ENCODE data around the gene SHBG. TPM values are rescaled to one million over a fixed set of nuclear protein-coding genes. Genes with fewer than 3 reads are reported as not detected.

SHBG gene
- total and polyA plus RNA-seq, 2 of the 8 experiments (the other 6 are each of a cell fraction or from before 2014, with no cell fraction given), result 1.1 to 1.2 TPM

GRCh38 chr17:7586673-7587419, 43.1 kb upstream of the SHBG start:
- Histone ChIP-seq H2BK20ac (ENCODE audit: low read length) (no peak overlapping the region), H4K91ac (replicated peaks; ENCODE audit: insufficient read length, low read length) (no peak overlapping the region), H3K9ac (replicated peaks in 1 of 4; ENCODE audit: extremely low read depth in 1 of 4, low read depth in 3 of 4, low read length in 3 of 4) (no peak overlapping the region), H3K4me1 (replicated peaks in 1 of 4; ENCODE audit: control insufficient read depth in 3 of 4, insufficient read depth in 4 of 4, low read length in 3 of 4) (peaks cover 6 to 31% (median 23%) of the 10 kb centered on the region in 4 experiments), H2BK5ac (ENCODE audit: low read depth, low read length) (no peak overlapping the region; the same call in 1 of the 2 replicates), H3K36me3 (ENCODE audit: control insufficient read depth in 2 of 4, insufficient read depth in 4 of 4, low read length in 3 of 4) (peaks cover under 1 to 14% (median 4%) of the 10 kb centered on the region in 4 experiments; a peak in 5 of 8 replicates), H2AFZ (ENCODE audit: low read length) (no peak overlapping the region), H2AK5ac (ENCODE audit: low read depth, low read length) (no peak overlapping the region), H3K23me2 (ENCODE audit: low read depth, low read length) (peaks cover 24% of the 10 kb centered on the region; the same call in 1 of the 2 replicates), H3K79me1 (ENCODE audit: low read depth, low read length) (no peaks in the 10 kb centered on the region; the same call in none of the 2 replicates), H3K14ac (ENCODE audit: insufficient read length) (no peak overlapping the region), H3K18ac (ENCODE audit: extremely low read depth, low read length) (no peak overlapping the region), H3K79me2 (ENCODE audit: control insufficient read depth in 1 of 2, insufficient read depth in 2 of 2, low read length in 2 of 2) (no peaks in the 10 kb centered on the region), H3K27ac (ENCODE audit: low read depth, low read length) (no peak overlapping the region), H3K4ac (replicated peaks; ENCODE audit: insufficient read length, low read depth, low read length) (no peak overlapping the region), H3K27me3 (replicated peaks in 1 of 4; ENCODE audit: control insufficient read depth in 3 of 4, extremely low read depth in 1 of 4, insufficient read depth in 3 of 4, low read length in 3 of 4) (no peaks in the 10 kb centered on the region), H4K5ac (ENCODE audit: insufficient read length, low read depth, low read length) (no peak overlapping the region), H2BK15ac (ENCODE audit: low read length) (no peak overlapping the region), H3K9me3 (ENCODE audit: insufficient read depth in 2 of 2, low read depth in 1 of 2, low read length in 1 of 2) (no peaks in the 10 kb centered on the region), H3K23ac (ENCODE audit: insufficient read length) (no peak overlapping the region), H3K4me3 (ENCODE audit: extremely low read depth in 1 of 4, insufficient read depth in 2 of 4, low read depth in 3 of 4, low read length in 4 of 4) (no peak overlapping the region), H3K4me2 (ENCODE audit: insufficient read depth in 1 of 2, low read depth in 2 of 2, low read length in 2 of 2) (no peak overlapping the region; a peak in 1 of 4 replicates), H2BK12ac (ENCODE audit: low read depth, low read length) (no peak overlapping the region), H4K20me1 (replicated peaks in 1 of 2; ENCODE audit: control insufficient read depth in 1 of 2, insufficient read depth in 2 of 2, low read length in 2 of 2) (peaks cover 0 to 2% of the 10 kb centered on the region in 2 experiments), H4K8ac (ENCODE audit: extremely low read depth, insufficient read depth, low read length) (no peak overlapping the region), H2BK120ac (replicated peaks; ENCODE audit: low read depth, low read length) (no peak overlapping the region), H3K56ac (replicated peaks; ENCODE audit: insufficient read length, low read depth, low read length) (no peak overlapping the region)
- WGBS, 2 experiments (ENCODE audit: extremely low coverage in 1 of 2, insufficient coverage in 1 of 2, insufficient read length in 1 of 2, insufficient replicate concordance in 2 of 2, low coverage in 1 of 2, low lambda C conversion rate in 2 of 2, missing lambda C conversion rate in 1 of 2), result 77% methylated on average over 9 of the region's 9 CpGs; no CpG with 5 or more reads in 1 of the 2 experiments
- no peak for FAIRE-seq
- peak in 1 of 2 experiments; percentile 49 for DNase-seq (ENCODE audit: low read depth in 1 of 2, low spot score in 2 of 2)
- ChIA-PET POLR2A (ENCODE audit: partially characterized antibody) (interaction anchor here (0.6 to 28.5 kb wide), 8 partner anchors 14 to 100 kb away, joined by 3 to 1144 read pairs (median 28); partner anchors contain the start of genes CD68, SAT2, SENP3 and TNFSF12), CTCF (ENCODE audit: partially characterized antibody) (interaction anchor here (0.6 to 1.8 kb wide), 11 partner anchors 13 to 101 kb away, joined by 3 to 14 read pairs (median 3); partner anchors contain the start of genes FXR2 and TP53)
- TF ChIP-seq EZH2 (IDR thresholded peaks at IDR 0.05; ENCODE audit: low read depth, low read length, severe bottlenecking) (no peak), RAD21 (IDR thresholded peaks at IDR 0.05 in 1 of 2, conservative IDR thresholded peaks at IDR 0.05 in 1 of 2; ENCODE audit: low read depth in 2 of 2, low read length in 2 of 2) (peak; percentile 33 to 35; a peak in 3 of 4 replicates), SP1 (IDR thresholded peaks at IDR 0.05; ENCODE audit: low read depth, low read length) (no peak), BACH1 (IDR thresholded peaks at IDR 0.05; ENCODE audit: low read length) (no peak), SP4 (IDR thresholded peaks at IDR 0.05; ENCODE audit: low read length) (no peak), TBP (IDR thresholded peaks at IDR 0.05; ENCODE audit: low read depth, low read length) (no peak), POLR2A (IDR thresholded peaks at IDR 0.05; ENCODE audit: control extremely low read depth in 1 of 2, low read depth in 2 of 2, low read length in 2 of 2) (peak in 1 of 2 experiments; percentile 17; a peak in 1 of 3 replicates), CBX5 (IDR thresholded peaks at IDR 0.05; ENCODE audit: low read depth, low read length) (no peak)
- TF ChIP-seq, protein P1, sequence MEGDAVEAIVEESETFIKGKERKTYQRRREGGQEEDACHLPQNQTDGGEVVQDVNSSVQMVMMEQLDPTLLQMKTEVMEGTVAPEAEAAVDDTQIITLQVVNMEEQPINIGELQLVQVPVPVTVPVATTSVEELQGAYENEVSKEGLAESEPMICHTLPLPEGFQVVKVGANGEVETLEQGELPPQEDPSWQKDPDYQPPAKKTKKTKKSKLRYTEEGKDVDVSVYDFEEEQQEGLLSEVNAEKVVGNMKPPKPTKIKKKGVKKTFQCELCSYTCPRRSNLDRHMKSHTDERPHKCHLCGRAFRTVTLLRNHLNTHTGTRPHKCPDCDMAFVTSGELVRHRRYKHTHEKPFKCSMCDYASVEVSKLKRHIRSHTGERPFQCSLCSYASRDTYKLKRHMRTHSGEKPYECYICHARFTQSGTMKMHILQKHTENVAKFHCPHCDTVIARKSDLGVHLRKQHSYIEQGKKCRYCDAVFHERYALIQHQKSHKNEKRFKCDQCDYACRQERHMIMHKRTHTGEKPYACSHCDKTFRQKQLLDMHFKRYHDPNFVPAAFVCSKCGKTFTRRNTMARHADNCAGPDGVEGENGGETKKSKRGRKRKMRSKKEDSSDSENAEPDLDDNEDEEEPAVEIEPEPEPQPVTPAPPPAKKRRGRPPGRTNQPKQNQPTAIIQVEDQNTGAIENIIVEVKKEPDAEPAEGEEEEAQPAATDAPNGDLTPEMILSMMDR (IDR thresholded peaks at IDR 0.05; ENCODE audit: control extremely low read depth in 1 of 3, insufficient read depth in 1 of 3, low read depth in 1 of 3, low read length in 3 of 3), result peak; percentile 23 to 64 (median 63); a peak in 3 of 4 replicates
